Immature natural killer cell (primary cell): ENCODE data around the gene CCDC186. TPM values are rescaled to one million over a fixed set of nuclear protein-coding genes. Genes with fewer than 3 reads are reported as not detected.
"Not testable (repeated sequence)": the region's sequence is repeated elsewhere in the genome, so short reads cannot be mapped to it uniquely, and the experiment has no call there.

Source experiments
- DNase-seq, 3 donors: peaks; one replicate each; pipeline ENCODE4 v3.0.0; 2022; ENCODE audit warnings: mixed read lengths in 1 of 3
- H3K27ac Mint-ChIP-seq, 6 donors: one replicate each; pipeline ENCODE4 v1.8.0; 2020; ENCODE audit warnings: mixed read lengths in 6 of 6, mild to moderate bottlenecking in 5 of 6, inconsistent platforms in 4 of 6, moderate library complexity in 3 of 6
- H3K27me3 Mint-ChIP-seq, 3 donors: one replicate each; pipeline ENCODE4 v1.8.0; 2020 to 2021; ENCODE audit warnings: low read depth in 3 of 3, mild to moderate bottlenecking in 3 of 3, mixed read lengths in 3 of 3, moderate library complexity in 3 of 3, inconsistent platforms in 1 of 3
- H3K36me3 Mint-ChIP-seq, 3 donors: one replicate each; pipeline ENCODE4 v1.8.0; 2020; ENCODE audit warnings: mixed read lengths in 3 of 3, inconsistent platforms in 2 of 3, mild to moderate bottlenecking in 2 of 3
- H3K4me1 Mint-ChIP-seq, 2 donors: one replicate each; pipeline ENCODE4 v1.8.0; 2020; ENCODE audit warnings: inconsistent platforms in 2 of 2, mild to moderate bottlenecking in 2 of 2, mixed read lengths in 2 of 2, moderate library complexity in 1 of 2
- H3K4me3 Mint-ChIP-seq, 5 donors: one replicate each; pipeline ENCODE4 v1.8.0; 2020; ENCODE audit warnings: mild to moderate bottlenecking in 5 of 5, mixed read lengths in 5 of 5, inconsistent platforms in 3 of 5, moderate library complexity in 3 of 5
- H3K9me3 Mint-ChIP-seq, 6 donors: one replicate each; pipeline ENCODE4 v1.8.0; 2020; ENCODE audit warnings: mild to moderate bottlenecking in 6 of 6, mixed read lengths in 6 of 6, inconsistent platforms in 4 of 6, moderate library complexity in 3 of 6
- polyA plus RNA-seq, 3 donors: library from polyadenylated mRNA; unstranded; fragments of 300-500 nt; fragmentation: Illumina TruSeq; gene quantifications; one replicate each; pipeline ENCODE4 v1.2.3, GENCODE V29; 2021

Gene CCDC186
- polyA plus RNA-seq, 3 donors from 2014 or later: 18.2 to 24.3 (median 20.0) TPM

- H3K9me3 Mint-ChIP-seq: peaks cover 0 to 7% (median 2%) of the 10 kb centered on the region in 6 donors
- peak in 1 of 3 donors; percentile 12 for DNase-seq
- peaks cover 54 to 79% of the 10 kb centered on the region in 2 donors for H3K4me1 Mint-ChIP-seq
- H3K36me3 Mint-ChIP-seq: peaks cover 7 to 22% (median 7%) of the 10 kb centered on the region in 3 donors
- H3K27ac Mint-ChIP-seq: peak overlapping the region in 4 of 6 donors; percentile 0 to 75 (median 63)
- peaks cover 0 to 3% (median 0%) of the 10 kb centered on the region in 3 donors for H3K27me3 Mint-ChIP-seq
- H3K4me3 Mint-ChIP-seq: peak overlapping the region in 2 of 5 donors; percentile 7 to 8
Measured at GRCh38 chr10:114167985-114168384, 6.0 kb downstream of the CCDC186 start.

GRCh38 chr10:114166494-114166893 is 7.5 kb downstream of the CCDC186 start:
- H3K4me1 Mint-ChIP-seq: peaks cover 44 to 78% of the 10 kb centered on the region in 2 donors
- H3K9me3 Mint-ChIP-seq: peaks cover 0 to 7% (median 2%) of the 10 kb centered on the region in 6 donors
- no peak for DNase-seq
- H3K27me3 Mint-ChIP-seq: peaks cover 0 to 3% (median 0%) of the 10 kb centered on the region in 3 donors
- peak overlapping the region in 2 of 6 donors; percentile 41 to 48 for H3K27ac Mint-ChIP-seq
- H3K4me3 Mint-ChIP-seq: no peak overlapping the region
- peaks cover 10 to 32% (median 12%) of the 10 kb centered on the region in 3 donors for H3K36me3 Mint-ChIP-seq

- H3K27me3 Mint-ChIP-seq: peaks cover 0 to 3% (median 0%) of the 10 kb centered on the region in 3 donors
- H3K27ac Mint-ChIP-seq: no peak overlapping the region
- peaks cover 10 to 32% (median 12%) of the 10 kb centered on the region in 3 donors for H3K36me3 Mint-ChIP-seq
- H3K4me3 Mint-ChIP-seq: no peak overlapping the region
- H3K9me3 Mint-ChIP-seq: peaks cover 0 to 7% (median 2%) of the 10 kb centered on the region in 6 donors
- DNase-seq: no peak
- peaks cover 46 to 81% of the 10 kb centered on the region in 2 donors for H3K4me1 Mint-ChIP-seq
Measured at GRCh38 chr10:114166043-114166442, 8.0 kb downstream of the CCDC186 start.

- no peak overlapping the region for H3K4me3 Mint-ChIP-seq
- peak overlapping the region in 2 of 6 donors; percentile 4 to 38 for H3K27ac Mint-ChIP-seq
- H3K36me3 Mint-ChIP-seq: peaks cover 3 to 31% (median 5%) of the 10 kb centered on the region in 3 donors
- no peak for DNase-seq
- H3K27me3 Mint-ChIP-seq: no peaks in the 10 kb centered on the region
- no peaks in the 10 kb centered on the region for H3K9me3 Mint-ChIP-seq
- peaks cover 32 to 75% of the 10 kb centered on the region in 2 donors for H3K4me1 Mint-ChIP-seq
Measured at GRCh38 chr10:114163062-114163461, 10.9 kb downstream of the CCDC186 start.

GRCh38 chr10:114157912-114158311 is 16.1 kb downstream of the CCDC186 start:
- Mint-ChIP-seq H3K27me3 (no peaks in the 10 kb centered on the region), H3K4me1 (peaks cover 9 to 44% of the 10 kb centered on the region in 2 donors), H3K36me3 (peaks cover 8 to 33% (median 14%) of the 10 kb centered on the region in 3 donors), H3K9me3 (no peaks in the 10 kb centered on the region), H3K27ac (peak overlapping the region in 1 of 6 donors; percentile 28), H3K4me3 (no peak overlapping the region)
- no peak for DNase-seq

- H3K36me3 Mint-ChIP-seq: peaks cover 33 to 56% (median 40%) of the 10 kb centered on the region in 3 donors
Measured at GRCh38 chr10:114151892-114152291, 22.1 kb downstream of the CCDC186 start.

GRCh38 chr10:114151486-114151885 is 22.5 kb downstream of the CCDC186 start:
- no peak for DNase-seq
- Mint-ChIP-seq H3K27ac (no peak overlapping the region), H3K27me3 (no peaks in the 10 kb centered on the region), H3K36me3 (peaks cover 33 to 58% (median 40%) of the 10 kb centered on the region in 3 donors), H3K4me3 (no peak overlapping the region), H3K4me1 (peaks cover 5 to 26% of the 10 kb centered on the region in 2 donors), H3K9me3 (no peaks in the 10 kb centered on the region)

More at GRCh38 chr10:114151892-114152291, 22.1 kb downstream of the CCDC186 start:
- Mint-ChIP-seq H3K4me1 (peaks cover 5 to 26% of the 10 kb centered on the region in 2 donors), H3K27me3 (no peaks in the 10 kb centered on the region), H3K9me3 (no peaks in the 10 kb centered on the region), H3K4me3 (no peak overlapping the region), H3K27ac (peak overlapping the region in 1 of 6 donors; percentile 13)
- no peak for DNase-seq

GRCh38 chr10:114149476-114149875 is 24.5 kb downstream of the CCDC186 start:
- peaks cover 5 to 22% of the 10 kb centered on the region in 2 donors for H3K4me1 Mint-ChIP-seq
- not testable (repeated sequence) for H3K4me3 Mint-ChIP-seq, H3K27me3 Mint-ChIP-seq, H3K27ac Mint-ChIP-seq, DNase-seq, H3K9me3 Mint-ChIP-seq
- peaks cover 31 to 64% (median 38%) of the 10 kb centered on the region in 3 donors for H3K36me3 Mint-ChIP-seq

GRCh38 chr10:114143160-114143559 is 30.8 kb downstream of the CCDC186 start:
- no peaks in the 10 kb centered on the region for H3K27me3 Mint-ChIP-seq
- H3K9me3 Mint-ChIP-seq: no peaks in the 10 kb centered on the region
- no peak overlapping the region for H3K4me3 Mint-ChIP-seq
- H3K4me1 Mint-ChIP-seq: peaks cover 0 to under 1% of the 10 kb centered on the region in 2 donors
- DNase-seq: no peak
- peaks cover 16 to 61% (median 37%) of the 10 kb centered on the region in 3 donors for H3K36me3 Mint-ChIP-seq
- H3K27ac Mint-ChIP-seq: no peak overlapping the region

- Mint-ChIP-seq H3K27me3 (no peaks in the 10 kb centered on the region), H3K36me3 (peaks cover 10 to 52% (median 28%) of the 10 kb centered on the region in 3 donors), H3K27ac (no peak overlapping the region), H3K4me3 (no peak overlapping the region), H3K9me3 (no peaks in the 10 kb centered on the region), H3K4me1 (no peaks in the 10 kb centered on the region)
- DNase-seq: no peak
Measured at GRCh38 chr10:114142018-114142417, 32.0 kb downstream of the CCDC186 start.

GRCh38 chr10:114140827-114141226 is 33.2 kb downstream of the CCDC186 start:
- Mint-ChIP-seq H3K36me3 (peaks cover 15 to 52% (median 35%) of the 10 kb centered on the region in 3 donors), H3K27ac (peak overlapping the region in 1 of 6 donors; percentile 51)
- DNase-seq, H3K4me3 Mint-ChIP-seq, H3K27me3 Mint-ChIP-seq, H3K4me1 Mint-ChIP-seq, H3K9me3 Mint-ChIP-seq: not testable (repeated sequence)

GRCh38 chr10:114140036-114140435 is 34.0 kb downstream of the CCDC186 start:
- DNase-seq: no peak
- Mint-ChIP-seq H3K9me3 (no peaks in the 10 kb centered on the region), H3K27ac (no peak overlapping the region), H3K36me3 (peaks cover 21 to 53% (median 36%) of the 10 kb centered on the region in 3 donors), H3K4me3 (no peak overlapping the region), H3K4me1 (no peaks in the 10 kb centered on the region), H3K27me3 (no peaks in the 10 kb centered on the region)

GRCh38 chr10:114138581-114138980 is 35.4 kb downstream of the CCDC186 start:
- H3K27ac Mint-ChIP-seq: peak overlapping the region in 2 of 6 donors; percentile 10 to 37
- no peak overlapping the region for H3K4me3 Mint-ChIP-seq
- H3K27me3 Mint-ChIP-seq: no peaks in the 10 kb centered on the region
- no peaks in the 10 kb centered on the region for H3K9me3 Mint-ChIP-seq
- H3K4me1 Mint-ChIP-seq: no peaks in the 10 kb centered on the region
- no peak for DNase-seq
- H3K36me3 Mint-ChIP-seq: peaks cover 26 to 56% (median 41%) of the 10 kb centered on the region in 3 donors

GRCh38 chr10:114135476-114135875 is 38.5 kb downstream of the CCDC186 start:
- Mint-ChIP-seq H3K36me3 (peaks cover 45 to 58% (median 50%) of the 10 kb centered on the region in 3 donors), H3K27ac (peak overlapping the region in 1 of 6 donors; percentile 31), H3K9me3 (no peaks in the 10 kb centered on the region), H3K27me3 (no peaks in the 10 kb centered on the region), H3K4me1 (no peaks in the 10 kb centered on the region), H3K4me3 (no peak overlapping the region)
- no peak for DNase-seq

GRCh38 chr10:114131094-114131493 is 42.9 kb downstream of the CCDC186 start:
- H3K4me3 Mint-ChIP-seq: no peak overlapping the region
- H3K27me3 Mint-ChIP-seq: no peaks in the 10 kb centered on the region
- no peak for DNase-seq
- H3K27ac Mint-ChIP-seq: peak overlapping the region in 1 of 6 donors; percentile 4
- H3K4me1 Mint-ChIP-seq: no peaks in the 10 kb centered on the region
- H3K36me3 Mint-ChIP-seq: peaks cover 46 to 71% (median 50%) of the 10 kb centered on the region in 3 donors
- no peaks in the 10 kb centered on the region for H3K9me3 Mint-ChIP-seq
